Tongue (tissue), 2 donors: ENCODE measurements around the gene MAG. TPM values are rescaled to one million over a fixed set of nuclear protein-coding genes. Genes with fewer than 3 reads are reported as not detected.

ENCODE experiments used
- DNase-seq: peaks from one replicate; pipeline ENCODE4 v3.0.0-alpha.2; 2015
- total RNA-seq: library from RNA; depleted of rRNA; stranded (reverse); fragments of >200 nt; gene quantifications from one replicate; pipeline ENCODE4 v1.2.3, GENCODE V29; 2014

MAG gene, protein sequence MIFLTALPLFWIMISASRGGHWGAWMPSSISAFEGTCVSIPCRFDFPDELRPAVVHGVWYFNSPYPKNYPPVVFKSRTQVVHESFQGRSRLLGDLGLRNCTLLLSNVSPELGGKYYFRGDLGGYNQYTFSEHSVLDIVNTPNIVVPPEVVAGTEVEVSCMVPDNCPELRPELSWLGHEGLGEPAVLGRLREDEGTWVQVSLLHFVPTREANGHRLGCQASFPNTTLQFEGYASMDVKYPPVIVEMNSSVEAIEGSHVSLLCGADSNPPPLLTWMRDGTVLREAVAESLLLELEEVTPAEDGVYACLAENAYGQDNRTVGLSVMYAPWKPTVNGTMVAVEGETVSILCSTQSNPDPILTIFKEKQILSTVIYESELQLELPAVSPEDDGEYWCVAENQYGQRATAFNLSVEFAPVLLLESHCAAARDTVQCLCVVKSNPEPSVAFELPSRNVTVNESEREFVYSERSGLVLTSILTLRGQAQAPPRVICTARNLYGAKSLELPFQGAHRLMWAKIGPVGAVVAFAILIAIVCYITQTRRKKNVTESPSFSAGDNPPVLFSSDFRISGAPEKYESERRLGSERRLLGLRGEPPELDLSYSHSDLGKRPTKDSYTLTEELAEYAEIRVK
- 2.3 TPM for total RNA-seq

DNA sequence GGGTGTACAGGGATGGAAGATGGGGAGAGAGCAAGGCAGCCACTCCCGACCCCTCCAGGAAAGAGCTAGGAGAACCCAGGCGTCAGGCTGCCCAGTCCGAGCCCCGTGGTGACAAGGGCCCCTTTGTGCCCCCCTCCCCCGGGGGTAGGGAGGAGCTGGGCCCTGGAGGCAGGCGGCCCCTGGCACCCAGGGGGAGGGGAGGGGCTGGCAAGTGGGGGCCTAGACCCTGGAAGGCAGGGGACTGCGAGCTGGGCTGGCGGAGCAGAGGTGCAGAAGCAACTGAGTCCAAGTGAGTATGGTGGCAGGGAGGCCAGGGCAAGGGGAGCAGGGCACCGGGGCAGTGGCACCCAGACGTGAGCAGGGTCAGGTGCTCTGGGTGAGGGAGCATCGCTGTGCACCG, at the start of gene MAG:
MAG (plus strand) TSS at position 246 of the 400 bp plus-strand sequence. CDS start 3,248 bp downstream, outside the sequence.
- no peak for DNase-seq

- DNase-seq, result no peak
Observed at GRCh38 chr19:35246466-35247092, 45.4 kb upstream of the MAG start.

DNA sequence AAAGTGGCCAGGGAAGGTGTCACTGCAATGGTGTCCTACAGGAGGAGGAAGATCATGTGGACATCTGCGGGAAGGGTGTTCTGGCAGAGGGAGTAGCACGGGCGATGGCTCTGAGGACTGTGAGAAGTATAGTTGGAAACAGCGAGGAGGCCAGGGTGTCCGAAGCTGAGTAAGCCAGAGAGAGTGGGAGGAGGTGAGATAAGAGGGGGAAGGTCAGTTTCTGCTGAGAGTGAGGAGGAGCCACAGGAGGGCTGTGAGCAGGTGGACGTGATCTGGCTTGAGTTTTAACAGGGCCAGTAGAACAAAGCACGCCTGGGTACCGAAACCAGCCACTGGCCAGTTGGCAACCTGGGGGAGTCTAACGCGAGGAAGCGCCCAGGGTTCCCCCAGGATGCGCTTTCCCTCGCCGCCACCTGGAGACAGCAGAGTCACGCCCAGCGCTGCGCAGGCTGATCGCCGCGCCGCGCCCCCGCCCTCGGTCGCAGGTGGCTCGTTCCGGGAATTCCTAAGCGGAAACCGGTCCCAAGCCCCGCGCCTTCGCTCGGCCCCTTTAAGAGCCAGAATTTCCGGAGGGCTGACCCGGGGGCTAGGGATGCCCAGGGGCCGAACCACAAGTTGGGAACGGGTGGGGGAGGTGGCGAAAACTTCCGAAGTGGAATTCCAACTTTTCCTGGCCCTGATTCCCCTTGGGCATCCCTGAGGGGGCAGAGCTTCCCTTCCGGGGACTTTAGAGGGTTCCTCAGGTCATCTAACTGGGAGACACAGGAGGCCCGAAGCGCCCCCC, 44.2 kb upstream of the MAG start:
- peak; percentile 50 for DNase-seq

- DNase-seq, result peak; percentile 61
Observed at GRCh38 chr19:35248310-35249145, 43.4 kb upstream of the MAG start, which contains the start of gene LSR. TSS of gene LSR (plus strand) at chr19:35249002. CDS start at chr19:35249023, 21 bp downstream.

GRCh38 chr19:35249146-35249847, 42.7 kb upstream of the MAG start:
- DNase-seq, result no peak

- DNase-seq, result no peak
Observed at GRCh38 chr19:35249848-35250711, 41.9 kb upstream of the MAG start.

GRCh38 chr19:35251456-35251855, 40.5 kb upstream of the MAG start:
- DNase-seq, result no peak

- no peak for DNase-seq
Observed at GRCh38 chr19:35253316-35254286, 38.4 kb upstream of the MAG start.

- no peak for DNase-seq
Observed at GRCh38 chr19:35254341-35255297, 37.3 kb upstream of the MAG start.

- no peak for DNase-seq
Observed at GRCh38 chr19:35256566-35256965, 35.4 kb upstream of the MAG start.

DNA sequence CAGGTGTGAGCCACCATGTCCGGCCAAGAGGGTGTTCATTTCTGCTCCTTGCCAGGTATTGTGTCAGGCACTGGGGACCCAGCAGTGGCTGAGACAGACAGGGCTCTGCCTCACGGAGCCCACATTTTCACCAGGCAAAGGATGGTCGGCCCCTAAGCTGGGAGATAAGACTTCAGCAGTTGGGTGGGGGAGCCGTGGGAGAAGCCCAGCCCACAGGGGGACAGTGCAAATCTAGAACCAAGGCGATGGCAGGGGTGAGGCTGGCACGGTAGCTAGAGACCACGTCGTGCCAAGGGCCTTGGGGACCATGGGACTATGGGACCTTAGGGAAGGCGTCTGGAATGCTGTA, 34.9 kb upstream of the MAG start:
- no peak for DNase-seq

- no peak for DNase-seq
Observed at GRCh38 chr19:35260694-35261304, 31.2 kb upstream of the MAG start.

DNA sequence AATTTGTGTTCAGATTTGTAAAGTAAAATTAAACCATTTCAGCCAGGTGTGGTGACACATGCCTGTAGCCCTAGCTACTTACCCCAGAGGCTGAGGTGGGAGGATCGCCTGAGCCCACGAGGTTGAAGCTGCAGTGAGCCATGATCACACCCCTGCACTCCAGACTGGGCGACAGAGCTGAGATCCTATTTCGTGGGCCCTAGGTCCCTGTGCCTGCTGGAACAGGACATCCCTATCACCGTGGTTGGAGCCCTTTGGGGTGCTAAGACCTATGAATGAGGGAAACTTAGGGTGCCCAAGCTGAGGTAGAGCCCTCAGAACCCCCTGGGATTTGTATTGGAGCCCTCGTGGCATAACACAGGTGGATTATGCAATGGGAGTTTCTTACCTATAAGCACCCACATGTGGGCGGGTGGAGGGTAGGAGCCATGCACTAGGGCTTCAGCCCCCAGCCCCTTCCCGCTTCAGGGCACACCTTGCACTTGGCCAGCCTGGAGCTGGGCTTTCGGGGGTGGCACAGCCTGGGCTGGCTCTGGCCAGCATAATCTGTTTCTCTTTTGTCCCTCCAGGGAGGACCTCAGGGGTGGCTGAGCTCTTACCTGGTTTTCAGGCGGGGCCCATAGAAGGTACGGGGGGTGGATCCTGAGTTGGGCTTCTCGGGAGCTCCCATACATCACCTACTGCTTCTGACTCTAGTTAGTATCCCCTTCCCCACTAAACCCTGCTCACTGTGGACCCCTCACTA, 30.4 kb upstream of the MAG start:
- no peak for DNase-seq

DNA sequence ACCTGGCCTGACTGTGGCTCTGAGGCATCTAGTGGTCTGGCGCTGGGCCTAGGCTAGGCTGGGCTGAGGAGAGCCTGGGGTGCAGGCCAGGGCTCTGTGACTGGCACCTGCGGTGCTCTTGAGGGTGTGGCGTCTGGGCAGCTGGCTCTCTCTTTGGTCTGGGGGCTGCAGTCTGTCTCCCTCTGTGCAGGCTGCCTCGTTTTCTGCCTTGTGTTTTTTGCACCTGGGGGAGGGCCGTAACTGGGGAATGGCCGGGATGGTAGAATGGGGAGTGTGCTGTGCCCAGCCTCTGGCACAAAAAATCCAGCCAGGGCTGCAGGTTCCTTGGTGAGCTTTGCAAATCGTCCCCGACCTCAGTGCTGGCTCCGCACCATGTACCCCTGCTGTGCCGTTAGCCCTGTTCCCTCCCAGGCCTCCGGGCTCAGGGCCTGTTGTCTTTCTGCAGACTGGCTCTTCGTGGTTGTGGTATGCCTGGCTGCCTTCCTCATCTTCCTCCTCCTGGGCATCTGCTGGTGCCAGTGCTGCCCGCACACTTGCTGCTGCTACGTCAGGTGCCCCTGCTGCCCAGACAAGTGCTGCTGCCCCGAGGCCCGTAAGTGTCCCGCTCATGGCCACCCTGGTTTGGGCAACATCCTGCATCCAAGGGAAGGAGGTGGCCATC, 29.7 kb upstream of the MAG start:
- DNase-seq, result no peak

DNA sequence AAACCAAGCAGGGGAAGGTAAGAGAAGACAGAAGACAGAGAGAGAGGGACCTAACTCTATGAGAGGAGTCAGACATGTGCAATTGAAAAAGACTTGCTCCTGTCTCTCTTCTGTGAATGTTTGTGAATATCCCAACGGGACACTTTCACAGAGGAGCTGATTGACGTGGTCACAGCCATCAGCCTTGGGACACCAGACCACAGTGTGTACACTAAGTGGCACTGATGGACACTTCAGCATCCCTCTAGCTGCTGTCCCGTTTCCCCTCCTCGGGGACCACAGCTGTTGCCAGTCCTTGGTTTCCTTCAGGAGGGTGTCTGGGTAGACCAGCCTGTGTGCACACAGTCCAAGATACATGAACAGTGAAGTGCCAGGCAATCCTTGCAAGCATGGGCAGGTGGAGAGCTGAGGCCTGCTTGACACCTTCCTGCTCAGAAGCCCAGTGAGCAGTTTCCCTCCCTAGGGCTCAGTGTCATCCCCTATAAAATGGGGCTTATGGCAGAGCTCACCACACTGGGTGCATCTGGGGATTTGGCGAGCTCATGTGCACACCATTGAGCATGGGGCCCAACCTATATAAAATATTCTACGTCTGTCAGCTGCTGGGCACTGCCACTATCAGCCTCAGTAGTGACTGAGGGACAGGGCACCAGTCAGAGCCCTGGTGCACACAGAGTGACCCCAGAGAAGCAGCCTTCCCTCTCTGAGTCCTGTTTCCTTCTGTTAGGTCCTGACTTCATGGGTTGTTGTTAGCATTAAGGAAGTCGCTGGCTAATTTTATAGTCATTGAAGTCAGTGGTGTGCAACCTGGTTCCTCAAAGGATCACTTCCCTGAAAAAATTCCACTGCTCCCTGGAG, 27.5 kb upstream of the MAG start:
- DNase-seq, result no peak
